ENCODE data around the gene DBN1.

Gene DBN1

DNA sequence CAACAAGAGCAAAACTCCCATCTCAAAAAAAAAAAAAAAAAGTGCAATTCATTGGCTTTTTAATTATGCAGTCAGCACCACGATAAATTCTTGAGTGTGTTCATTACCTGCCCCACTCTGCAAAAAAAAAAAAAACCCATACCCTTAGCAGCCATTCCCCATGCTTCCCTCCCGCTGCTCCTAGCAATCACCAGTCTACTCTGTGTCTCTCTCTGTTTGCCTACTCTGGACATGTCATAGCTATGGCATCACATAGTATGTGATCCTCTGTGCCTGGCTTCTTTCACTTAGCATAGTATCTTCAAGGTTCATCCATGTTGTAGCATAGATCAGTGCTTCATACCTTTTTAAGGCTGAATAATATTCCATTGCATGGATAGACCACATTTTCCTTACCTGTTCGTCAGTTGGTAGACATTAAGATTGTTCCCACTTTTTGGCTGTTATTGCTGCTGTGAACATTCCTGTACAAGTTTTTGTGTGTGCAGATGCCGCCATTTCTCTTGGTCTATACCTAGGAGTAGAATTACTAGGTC lies 33.8 kb downstream of the DBN1 start:
- H3K18ac ChIP-seq (ENCODE audit: low read length) = no peak overlapping the region
- H3K4me1 ChIP-seq (ENCODE audit: control insufficient read depth in 2 of 2, insufficient read depth in 1 of 2, low read depth in 1 of 2, low read length in 2 of 2) = peaks cover 0 to 6% of the 10 kb centered on the region in 2 donors
- no peak overlapping the region for H2BK120ac ChIP-seq (ENCODE audit: low read depth, low read length)
- H2BK12ac ChIP-seq (ENCODE audit: low read length) = no peak overlapping the region
- no peak overlapping the region for H3K9ac ChIP-seq (ENCODE audit: low read depth, low read length, poor library complexity)
- no peak overlapping the region for H3K23ac ChIP-seq (ENCODE audit: low read depth, low read length, poor library complexity)
- no peak overlapping the region for H2BK15ac ChIP-seq (ENCODE audit: low read length)
- DNase-seq (ENCODE audit: low spot score) = no peak
- no peak overlapping the region for H3K4me2 ChIP-seq (ENCODE audit: insufficient read depth, low read length, poor library complexity, severe bottlenecking)
- H4K8ac ChIP-seq (ENCODE audit: low read depth, low read length) = no peak overlapping the region
- H4K91ac ChIP-seq (ENCODE audit: low read depth, low read length, poor library complexity) = no peak overlapping the region
- no peak overlapping the region for H3K27ac ChIP-seq (replicated peaks; ENCODE audit: low read length)
- no peaks in the 10 kb centered on the region for H3K9me3 ChIP-seq (replicated peaks in 1 of 2; ENCODE audit: control insufficient read depth in 2 of 2, insufficient read depth in 1 of 2, low read depth in 1 of 2, low read length in 2 of 2)
- no peak overlapping the region for H2AK5ac ChIP-seq (ENCODE audit: low read depth, low read length)
- no peak overlapping the region for H3K4me3 ChIP-seq (ENCODE audit: low read length in 2 of 2)
- H3K36me3 ChIP-seq (replicated peaks in 1 of 2; ENCODE audit: control insufficient read depth in 2 of 2, insufficient read depth in 2 of 2, low read length in 2 of 2) = peaks cover 24 to 78% of the 10 kb centered on the region in 2 donors
- no peaks in the 10 kb centered on the region for H3K27me3 ChIP-seq (ENCODE audit: control insufficient read depth in 3 of 3, insufficient read depth in 3 of 3, low read depth in 1 of 3, low read length in 3 of 3)
- H2BK5ac ChIP-seq (ENCODE audit: low read length) = no peak overlapping the region
- H3K4ac ChIP-seq (ENCODE audit: low read length) = no peak overlapping the region
- H2AFZ ChIP-seq (ENCODE audit: low read length) = no peak overlapping the region
- no peak overlapping the region for H3K14ac ChIP-seq (ENCODE audit: low read length)
- WGBS, 2 donors (ENCODE audit: extremely low coverage in 2 of 2, insufficient read length in 2 of 2, insufficient replicate concordance in 1 of 2) = no CpG with 5 or more reads among the region's 4 CpGs
- H3K79me1 ChIP-seq (ENCODE audit: low read depth, low read length) = peaks cover 4% of the 10 kb centered on the region

GRCh38 chr5:177438468-177438867 lies 35.0 kb downstream of the DBN1 start:
- Histone ChIP-seq H3K27me3 (ENCODE audit: control insufficient read depth in 3 of 3, insufficient read depth in 3 of 3, low read depth in 1 of 3, low read length in 3 of 3) (no peaks in the 10 kb centered on the region), H2BK120ac (ENCODE audit: low read depth, low read length) (no peak overlapping the region), H2BK15ac (ENCODE audit: low read length) (no peak overlapping the region), H3K9ac (ENCODE audit: low read depth, low read length, poor library complexity) (peak overlapping the region; percentile 21), H4K8ac (ENCODE audit: low read depth, low read length) (no peak overlapping the region), H3K4me1 (ENCODE audit: control insufficient read depth in 2 of 2, insufficient read depth in 1 of 2, low read depth in 1 of 2, low read length in 2 of 2) (peaks cover 0 to 2% of the 10 kb centered on the region in 2 donors), H3K27ac (replicated peaks; ENCODE audit: low read length) (no peak overlapping the region), H3K23ac (ENCODE audit: low read depth, low read length, poor library complexity) (peak overlapping the region; percentile 55), H4K91ac (ENCODE audit: low read depth, low read length, poor library complexity) (no peak overlapping the region), H3K79me1 (ENCODE audit: low read depth, low read length) (peaks cover 4% of the 10 kb centered on the region), H3K36me3 (replicated peaks in 1 of 2; ENCODE audit: control insufficient read depth in 2 of 2, insufficient read depth in 2 of 2, low read length in 2 of 2) (peaks cover 34 to 85% of the 10 kb centered on the region in 2 donors), H2AFZ (ENCODE audit: low read length) (no peak overlapping the region), H3K9me3 (replicated peaks in 1 of 2; ENCODE audit: control insufficient read depth in 2 of 2, insufficient read depth in 1 of 2, low read depth in 1 of 2, low read length in 2 of 2) (no peaks in the 10 kb centered on the region), H3K4ac (ENCODE audit: low read length) (no peak overlapping the region), H2BK12ac (ENCODE audit: low read length) (peak overlapping the region; percentile 22), H2BK5ac (ENCODE audit: low read length) (no peak overlapping the region), H3K4me2 (ENCODE audit: insufficient read depth, low read length, poor library complexity, severe bottlenecking) (no peak overlapping the region), H3K4me3 (ENCODE audit: low read length in 2 of 2) (no peak overlapping the region), H3K18ac (ENCODE audit: low read length) (no peak overlapping the region), H2AK5ac (ENCODE audit: low read depth, low read length) (no peak overlapping the region), H3K14ac (ENCODE audit: low read length) (peak overlapping the region; percentile 21)
- no CpG with 5 or more reads among the region's 10 CpGs for WGBS, 2 donors (ENCODE audit: extremely low coverage in 2 of 2, insufficient read length in 2 of 2, insufficient replicate concordance in 1 of 2)
- DNase-seq (ENCODE audit: low spot score) = no peak

GRCh38 chr5:177437623-177438022 lies 35.8 kb downstream of the DBN1 start:
- no CpG with 5 or more reads among the region's 4 CpGs for WGBS, 2 donors (ENCODE audit: extremely low coverage in 2 of 2, insufficient read length in 2 of 2, insufficient replicate concordance in 1 of 2)
- Histone ChIP-seq H2BK15ac (ENCODE audit: low read length) (no peak overlapping the region), H2AFZ (ENCODE audit: low read length) (no peak overlapping the region), H3K14ac (ENCODE audit: low read length) (no peak overlapping the region), H4K91ac (ENCODE audit: low read depth, low read length, poor library complexity) (no peak overlapping the region), H3K9ac (ENCODE audit: low read depth, low read length, poor library complexity) (no peak overlapping the region), H2AK5ac (ENCODE audit: low read depth, low read length) (no peak overlapping the region), H2BK12ac (ENCODE audit: low read length) (no peak overlapping the region), H3K36me3 (replicated peaks in 1 of 2; ENCODE audit: control insufficient read depth in 2 of 2, insufficient read depth in 2 of 2, low read length in 2 of 2) (peaks cover 40 to 87% of the 10 kb centered on the region in 2 donors), H3K4ac (ENCODE audit: low read length) (no peak overlapping the region), H3K4me1 (ENCODE audit: control insufficient read depth in 2 of 2, insufficient read depth in 1 of 2, low read depth in 1 of 2, low read length in 2 of 2) (peaks cover 0 to 2% of the 10 kb centered on the region in 2 donors), H3K27me3 (ENCODE audit: control insufficient read depth in 3 of 3, insufficient read depth in 3 of 3, low read depth in 1 of 3, low read length in 3 of 3) (no peaks in the 10 kb centered on the region), H3K4me3 (ENCODE audit: low read length in 2 of 2) (no peak overlapping the region), H3K27ac (replicated peaks; ENCODE audit: low read length) (no peak overlapping the region), H2BK5ac (ENCODE audit: low read length) (no peak overlapping the region), H3K18ac (ENCODE audit: low read length) (no peak overlapping the region), H3K9me3 (replicated peaks in 1 of 2; ENCODE audit: control insufficient read depth in 2 of 2, insufficient read depth in 1 of 2, low read depth in 1 of 2, low read length in 2 of 2) (no peaks in the 10 kb centered on the region), H3K23ac (ENCODE audit: low read depth, low read length, poor library complexity) (no peak overlapping the region), H4K8ac (ENCODE audit: low read depth, low read length) (no peak overlapping the region), H2BK120ac (ENCODE audit: low read depth, low read length) (no peak overlapping the region), H3K4me2 (ENCODE audit: insufficient read depth, low read length, poor library complexity, severe bottlenecking) (no peak overlapping the region), H3K79me1 (ENCODE audit: low read depth, low read length) (peaks cover 4% of the 10 kb centered on the region)
- DNase-seq (ENCODE audit: low spot score) = no peak

- no peak overlapping the region for H3K18ac ChIP-seq (ENCODE audit: low read length)
- H3K36me3 ChIP-seq (replicated peaks in 1 of 2; ENCODE audit: control insufficient read depth in 2 of 2, insufficient read depth in 2 of 2, low read length in 2 of 2) = peaks cover 50 to 88% of the 10 kb centered on the region in 2 donors
Measured at GRCh38 chr5:177435847-177436536, 37.4 kb downstream of the DBN1 start.

More at GRCh38 chr5:177435847-177436536, 37.4 kb downstream of the DBN1 start:
- no peaks in the 10 kb centered on the region for H3K4me1 ChIP-seq (ENCODE audit: control insufficient read depth in 2 of 2, insufficient read depth in 1 of 2, low read depth in 1 of 2, low read length in 2 of 2)
- DNase-seq (ENCODE audit: low spot score) = no peak
- H2AFZ ChIP-seq (ENCODE audit: low read length) = no peak overlapping the region
- peak overlapping the region; percentile 82 for H3K14ac ChIP-seq (ENCODE audit: low read length)
- no peak overlapping the region for H2BK12ac ChIP-seq (ENCODE audit: low read length)
- H4K8ac ChIP-seq (ENCODE audit: low read depth, low read length) = no peak overlapping the region
- H3K4me3 ChIP-seq (ENCODE audit: low read length in 2 of 2) = no peak overlapping the region
- H4K91ac ChIP-seq (ENCODE audit: low read depth, low read length, poor library complexity) = no peak overlapping the region
- H2BK5ac ChIP-seq (ENCODE audit: low read length) = no peak overlapping the region
- H3K4ac ChIP-seq (ENCODE audit: low read length) = no peak overlapping the region
- H3K23ac ChIP-seq (ENCODE audit: low read depth, low read length, poor library complexity) = no peak overlapping the region
- H2AK5ac ChIP-seq (ENCODE audit: low read depth, low read length) = no peak overlapping the region
- no peak overlapping the region for H3K27ac ChIP-seq (replicated peaks; ENCODE audit: low read length)
- H3K9me3 ChIP-seq (replicated peaks in 1 of 2; ENCODE audit: control insufficient read depth in 2 of 2, insufficient read depth in 1 of 2, low read depth in 1 of 2, low read length in 2 of 2) = no peaks in the 10 kb centered on the region
- H3K4me2 ChIP-seq (ENCODE audit: insufficient read depth, low read length, poor library complexity, severe bottlenecking) = no peak overlapping the region
- H2BK15ac ChIP-seq (ENCODE audit: low read length) = no peak overlapping the region
- no CpG with 5 or more reads among the region's 37 CpGs for WGBS, 2 donors (ENCODE audit: extremely low coverage in 2 of 2, insufficient read length in 2 of 2, insufficient replicate concordance in 1 of 2)
- peak overlapping the region; percentile 70 for H3K9ac ChIP-seq (ENCODE audit: low read depth, low read length, poor library complexity)
- H3K27me3 ChIP-seq (ENCODE audit: control insufficient read depth in 3 of 3, insufficient read depth in 3 of 3, low read depth in 1 of 3, low read length in 3 of 3) = no peaks in the 10 kb centered on the region
- peaks cover 4% of the 10 kb centered on the region for H3K79me1 ChIP-seq (ENCODE audit: low read depth, low read length)
- H2BK120ac ChIP-seq (ENCODE audit: low read depth, low read length) = no peak overlapping the region
